ENCODE results near the gene ZBTB11.
"Not testable (repeated sequence)": the region's sequence is repeated elsewhere in the genome, so short reads cannot be mapped to it uniquely, and the experiment has no call there.

DNA sequence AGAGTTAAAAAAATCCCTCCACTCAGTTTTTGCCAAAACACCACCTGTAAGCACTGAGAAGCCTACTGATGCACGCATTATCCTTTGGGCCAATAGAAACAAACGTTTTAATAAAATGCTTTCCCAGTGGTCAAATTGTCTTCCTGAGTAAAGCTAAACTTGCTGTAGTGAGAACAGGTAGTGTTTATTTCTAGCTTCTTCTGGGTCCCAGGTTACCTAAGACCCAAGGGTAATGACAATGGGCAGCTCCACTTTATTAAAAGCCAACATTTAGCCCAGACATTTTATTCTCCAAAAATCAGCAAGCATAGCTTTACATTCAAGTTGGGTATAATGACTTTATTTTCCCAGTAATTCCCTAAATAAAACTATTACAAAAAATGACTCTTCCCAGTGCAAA lies 1.9 kb upstream of the ZBTB11 start:
- TF ChIP-seq, protein P1, sequence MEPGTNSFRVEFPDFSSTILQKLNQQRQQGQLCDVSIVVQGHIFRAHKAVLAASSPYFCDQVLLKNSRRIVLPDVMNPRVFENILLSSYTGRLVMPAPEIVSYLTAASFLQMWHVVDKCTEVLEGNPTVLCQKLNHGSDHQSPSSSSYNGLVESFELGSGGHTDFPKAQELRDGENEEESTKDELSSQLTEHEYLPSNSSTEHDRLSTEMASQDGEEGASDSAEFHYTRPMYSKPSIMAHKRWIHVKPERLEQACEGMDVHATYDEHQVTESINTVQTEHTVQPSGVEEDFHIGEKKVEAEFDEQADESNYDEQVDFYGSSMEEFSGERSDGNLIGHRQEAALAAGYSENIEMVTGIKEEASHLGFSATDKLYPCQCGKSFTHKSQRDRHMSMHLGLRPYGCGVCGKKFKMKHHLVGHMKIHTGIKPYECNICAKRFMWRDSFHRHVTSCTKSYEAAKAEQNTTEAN (CRISPR knock-in tag; IDR thresholded peaks at IDR 0.05): not testable (repeated sequence)
- TF ChIP-seq SAFB (IDR thresholded peaks at IDR 0.05; ENCODE audit: borderline replicate concordance, low read depth, low read length); SMAD3 (CRISPR knock-in tag; conservative IDR thresholded peaks at IDR 0.05); TBL1XR1 (IDR thresholded peaks at IDR 0.05; ENCODE audit: low read length in 2 of 2): not testable (repeated sequence)

Measured in K562 (cell line).